H7 (cell line): ENCODE results near the gene PLCB4. TPM values are rescaled to one million over a fixed set of nuclear protein-coding genes. Genes with fewer than 3 reads are reported as not detected.
"Not testable (repeated sequence)": the region's sequence is repeated elsewhere in the genome, so short reads cannot be mapped to it uniquely, and the experiment has no call there.

Source experiments
- DNase-seq: peaks from one replicate; pipeline ENCODE4 v3.0.0; 2012
- H3K27me3 ChIP-seq: 2 replicates; pipeline ENCODE4 v1.6.0; 2011; ENCODE audit warnings: mild to moderate bottlenecking, low read length; ENCODE audit not compliant: control insufficient read depth, insufficient read depth
- H3K36me3 ChIP-seq: replicated peaks from 2 replicates; pipeline ENCODE4 v1.5.1; 2011; ENCODE audit warnings: low read length; ENCODE audit not compliant: control insufficient read depth, insufficient read depth
- H3K4me3 ChIP-seq: 2 replicates; pipeline ENCODE4 v1.5.1; 2011; ENCODE audit warnings: low read depth, mild to moderate bottlenecking, control low read depth, low read length, moderate library complexity; ENCODE audit not compliant: insufficient read depth
- total RNA-seq: library from RNA; depleted of rRNA; stranded (reverse); fragments of >200 nt; shearing (Covaris generic); gene quantifications from 2 replicates; pipeline ENCODE4 v1.2.3, GENCODE V29; 2014

The PLCB4 gene
- total RNA-seq, 1 experiment from 2014 or later, result 3.4 TPM

DNA sequence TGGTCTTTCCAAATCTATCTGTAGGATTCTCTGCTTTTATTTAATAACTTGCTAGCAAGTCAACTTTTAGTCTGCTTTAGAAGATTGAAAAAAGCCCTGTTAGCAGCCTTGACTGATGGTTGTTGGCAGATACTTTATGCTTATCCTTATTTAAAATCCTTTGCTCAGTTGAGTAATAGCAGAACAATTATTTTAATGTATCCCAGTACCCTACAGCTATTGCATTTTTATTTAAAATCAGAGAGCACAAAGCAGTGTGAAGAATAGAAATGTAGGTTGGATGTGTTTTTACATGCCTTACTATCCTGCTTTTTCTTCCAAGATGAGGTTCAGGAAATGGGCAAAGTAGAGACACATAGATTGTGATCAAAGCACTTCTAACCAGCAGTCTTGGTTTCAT is 298.4 kb downstream of the PLCB4 start:
- Histone ChIP-seq H3K27me3 (no peaks in the 10 kb centered on the region), H3K4me3 (no peak overlapping the region)
- DNase-seq, result no peak

GRCh38 chr20:9367746-9368145 is 298.9 kb downstream of the PLCB4 start:
- Histone ChIP-seq H3K4me3 (no peak overlapping the region), H3K36me3 (no peaks in the 10 kb centered on the region), H3K27me3 (no peaks in the 10 kb centered on the region)
- DNase-seq, result no peak

More for the DNA sequence above, 298.4 kb downstream of the PLCB4 start:
- no peaks in the 10 kb centered on the region for H3K36me3 ChIP-seq

- H3K36me3 ChIP-seq, result no peaks in the 10 kb centered on the region
- H3K27me3 ChIP-seq, result no peaks in the 10 kb centered on the region
- no peak for DNase-seq
- no peak overlapping the region for H3K4me3 ChIP-seq
These were observed 300.0 kb downstream of the PLCB4 start for GRCh38 chr20:9368893-9369292.

- H3K4me3 ChIP-seq, result no peak overlapping the region
- H3K36me3 ChIP-seq, result no peaks in the 10 kb centered on the region
- no peak for DNase-seq
- no peaks in the 10 kb centered on the region for H3K27me3 ChIP-seq
These were observed 300.7 kb downstream of the PLCB4 start for GRCh38 chr20:9369557-9369956.

GRCh38 chr20:9374072-9374471 is 305.2 kb downstream of the PLCB4 start:
- Histone ChIP-seq H3K36me3 (no peaks in the 10 kb centered on the region), H3K4me3 (no peak overlapping the region), H3K27me3 (no peaks in the 10 kb centered on the region)
- no peak for DNase-seq

DNA sequence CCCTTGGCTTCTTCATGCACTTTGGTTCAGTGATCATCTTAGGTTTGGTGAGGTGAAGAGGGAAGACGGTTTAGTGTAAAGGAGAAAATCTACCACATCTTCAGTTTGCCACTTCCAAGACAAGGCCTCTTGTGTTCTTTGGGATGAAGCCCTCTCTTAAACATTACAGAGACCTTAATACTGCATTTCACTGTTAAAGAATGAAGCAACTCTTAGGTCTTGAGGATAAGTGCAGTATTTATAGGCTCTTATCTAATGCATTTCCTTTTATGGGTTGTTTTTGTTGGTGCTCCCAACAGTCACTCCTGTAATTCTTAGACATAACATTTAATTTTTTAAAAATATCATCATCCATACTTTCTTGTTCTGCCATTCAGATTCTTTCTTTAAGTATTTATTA is 305.6 kb downstream of the PLCB4 start:
- Histone ChIP-seq H3K27me3 (no peaks in the 10 kb centered on the region), H3K4me3 (no peak overlapping the region), H3K36me3 (no peaks in the 10 kb centered on the region)
- DNase-seq, result no peak

DNA sequence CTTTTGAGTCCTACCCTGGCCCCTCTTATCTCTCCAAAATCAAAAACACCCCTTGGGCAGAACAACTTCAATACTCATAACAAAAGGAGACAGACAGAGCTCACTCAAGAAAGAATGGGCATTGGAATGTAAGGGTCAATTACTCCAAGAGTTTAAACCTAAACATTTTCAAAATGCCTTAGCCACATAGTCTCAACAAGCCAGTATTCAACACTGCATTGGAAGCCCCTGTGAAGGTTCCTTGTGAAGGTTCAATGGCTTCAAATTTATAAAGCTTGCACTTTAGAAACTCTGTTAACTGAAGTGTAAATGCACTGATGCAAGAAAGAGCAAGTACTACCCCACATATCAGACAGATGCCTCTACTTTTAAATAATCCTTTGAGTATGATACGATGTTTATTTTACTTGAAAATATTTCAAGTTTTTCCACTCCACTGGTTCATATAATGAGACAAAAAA is 306.4 kb downstream of the PLCB4 start:
- no peak for DNase-seq

GRCh38 chr20:9377007-9377406 is 308.1 kb downstream of the PLCB4 start:
- no peaks in the 10 kb centered on the region for H3K36me3 ChIP-seq
- no peaks in the 10 kb centered on the region for H3K27me3 ChIP-seq
- no peak overlapping the region for H3K4me3 ChIP-seq
- no peak for DNase-seq

More for the DNA sequence above, 306.4 kb downstream of the PLCB4 start:
- H3K36me3 ChIP-seq, result no peaks in the 10 kb centered on the region
- no peaks in the 10 kb centered on the region for H3K27me3 ChIP-seq
- no peak overlapping the region for H3K4me3 ChIP-seq

DNA sequence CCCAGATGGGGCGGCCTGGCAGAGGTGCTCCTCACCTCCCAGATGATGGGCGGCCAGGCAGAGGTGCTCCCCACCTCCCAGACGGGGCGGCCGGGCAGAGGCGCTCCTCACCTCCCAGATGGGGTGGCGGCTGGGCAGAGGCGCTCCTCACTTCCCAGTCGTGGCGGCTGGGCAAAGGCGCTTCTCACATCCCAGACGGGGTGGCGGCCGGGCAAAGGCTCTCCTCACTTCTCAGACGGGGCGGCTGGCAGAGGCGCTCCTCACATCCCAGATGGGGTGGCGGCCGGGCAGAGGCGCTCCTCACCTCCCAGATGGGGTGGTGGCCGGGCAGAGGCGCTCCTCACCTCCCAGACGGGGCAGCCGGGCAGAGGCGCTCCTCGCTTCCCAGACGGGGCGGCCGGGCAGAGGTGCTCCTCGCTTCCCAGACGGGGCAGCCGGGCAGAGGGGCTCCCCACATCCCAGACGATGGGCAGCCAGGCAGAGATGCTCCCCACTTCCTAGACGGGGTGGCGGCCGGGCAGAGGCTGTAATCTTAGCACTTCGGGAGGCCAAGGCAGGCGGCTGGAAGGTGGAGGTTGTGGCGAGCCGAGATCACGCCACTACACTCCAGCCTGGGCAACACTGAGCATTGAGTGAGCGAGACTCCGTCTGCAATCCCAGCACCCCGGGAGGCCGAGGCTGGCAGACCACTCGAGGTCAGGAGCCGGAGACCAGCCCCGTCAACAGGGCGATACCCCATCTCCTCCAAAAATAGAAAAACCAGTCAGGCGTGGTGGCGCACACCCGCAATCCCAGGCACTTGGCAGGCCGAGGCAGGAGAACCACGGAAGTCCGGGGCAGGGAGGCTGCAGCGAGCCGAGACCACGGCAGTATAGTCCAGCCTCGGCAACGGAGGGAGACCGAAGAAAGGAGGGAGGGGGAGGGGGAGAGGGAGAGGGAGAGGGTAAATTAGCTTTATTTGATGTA is 316.7 kb downstream of the PLCB4 start:
- not testable (repeated sequence) for H3K36me3 ChIP-seq, H3K27me3 ChIP-seq, DNase-seq, H3K4me3 ChIP-seq

DNA sequence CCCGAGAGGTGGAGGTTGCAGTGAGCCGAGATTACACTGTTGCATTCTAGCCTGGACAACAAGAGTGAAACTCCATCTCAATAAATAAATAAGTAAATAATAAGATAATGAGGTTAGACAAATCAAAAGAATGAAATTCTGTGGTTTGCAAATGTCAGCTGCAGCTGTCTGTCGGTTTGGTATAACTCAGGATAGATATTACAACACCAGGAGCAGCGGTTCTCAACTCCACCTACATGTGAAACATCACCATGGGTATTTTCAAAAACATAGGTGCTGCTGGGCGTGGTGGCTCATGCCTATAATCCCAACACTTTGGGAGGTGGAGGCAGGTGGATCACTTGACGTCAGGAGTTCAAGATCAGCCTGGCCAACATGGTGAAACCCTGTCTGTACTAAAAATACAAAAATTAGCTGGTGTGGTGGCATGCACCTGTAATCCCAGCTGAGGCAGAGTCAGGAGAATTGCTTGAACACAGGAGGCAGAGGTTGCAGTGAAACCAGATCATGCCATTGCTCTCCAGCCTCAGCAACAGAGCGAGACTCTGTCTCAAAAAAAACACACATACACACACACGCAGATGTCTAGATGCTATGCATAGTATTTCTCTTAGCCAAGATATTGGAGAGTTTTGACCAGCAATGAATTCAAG is 319.4 kb downstream of the PLCB4 start:
- Histone ChIP-seq H3K4me3 (no peak overlapping the region), H3K27me3 (no peaks in the 10 kb centered on the region), H3K36me3 (no peaks in the 10 kb centered on the region)
- no peak for DNase-seq

GRCh38 chr20:9388813-9389161 is 319.9 kb downstream of the PLCB4 start:
- H3K36me3 ChIP-seq, result no peaks in the 10 kb centered on the region
- H3K27me3 ChIP-seq, result no peaks in the 10 kb centered on the region
- H3K4me3 ChIP-seq, result no peak overlapping the region
- DNase-seq, result no peak

- Histone ChIP-seq H3K27me3 (no peaks in the 10 kb centered on the region), H3K36me3 (no peaks in the 10 kb centered on the region), H3K4me3 (no peak overlapping the region)
- DNase-seq, result no peak
These were observed 320.5 kb downstream of the PLCB4 start for GRCh38 chr20:9389346-9389745.

DNA sequence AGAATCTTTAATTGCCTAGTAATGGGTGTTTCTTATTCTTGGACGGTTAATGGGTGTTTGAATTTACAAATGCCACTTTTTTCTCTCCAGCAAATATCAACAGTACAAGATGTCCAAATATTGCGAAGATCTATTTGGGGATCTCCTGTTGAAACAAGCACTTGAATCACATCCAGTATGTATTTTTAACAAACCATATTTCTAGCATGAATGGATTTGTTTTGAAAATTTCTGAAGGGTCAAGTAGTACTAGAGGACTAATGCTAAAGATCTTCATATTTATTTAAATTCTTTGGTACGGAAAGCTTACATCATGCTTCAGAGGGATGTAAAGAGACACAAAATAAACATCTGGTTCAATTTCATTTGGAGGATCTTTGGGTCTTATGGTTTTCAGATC is 321.6 kb downstream of the PLCB4 start:
- Histone ChIP-seq H3K27me3 (no peaks in the 10 kb centered on the region), H3K36me3 (no peaks in the 10 kb centered on the region), H3K4me3 (no peak overlapping the region)
- no peak for DNase-seq

GRCh38 chr20:9392892-9393857 is 324.3 kb downstream of the PLCB4 start:
- Histone ChIP-seq H3K4me3 (no peak overlapping the region), H3K27me3 (no peaks in the 10 kb centered on the region), H3K36me3 (no peaks in the 10 kb centered on the region)
- DNase-seq, result peak; percentile 79
